ENCODE measurements around the gene WDR6. TPM values are rescaled to one million over a fixed set of nuclear protein-coding genes. Genes with fewer than 3 reads are reported as not detected.

WDR6 gene
- total and polyA plus RNA-seq, 9 of the 15 experiments (the other 6 are each of a cell fraction or from before 2014, with no cell fraction given), result 8.9 to 90.6 (median 44.7) TPM

- H4K20me1 ChIP-seq (replicated peaks; ENCODE audit: control insufficient read depth, insufficient read depth, low read length), result peaks cover 20% of the 10 kb centered on the region; the same call in 1 of the 2 replicates
- H3K27ac ChIP-seq (ENCODE audit: extremely low read depth, low read depth, low read length), result peak within 1 kb of the TSS; percentile 99
- peaks cover 55% of the 10 kb centered on the region for H3K79me2 ChIP-seq (ENCODE audit: control insufficient read depth, insufficient read depth, low read length)
- H3K9me1 ChIP-seq (ENCODE audit: control insufficient read depth, insufficient read depth, low read length), result peaks cover 3% of the 10 kb centered on the region
- H3K4me1 ChIP-seq (replicated peaks in 1 of 2; ENCODE audit: control insufficient read depth in 2 of 2, insufficient read depth in 2 of 2, low read length in 2 of 2), result peaks cover 8 to 51% of the 10 kb centered on the region in 2 experiments; a peak in 4 of 5 replicates
- no peaks in the 10 kb centered on the region for H3K27me3 ChIP-seq (ENCODE audit: control insufficient read depth in 2 of 2, insufficient read depth in 2 of 2, low read length in 2 of 2)
- no peaks in the 10 kb centered on the region for H3K9me3 ChIP-seq (replicated peaks; ENCODE audit: control insufficient read depth, insufficient read depth, low read depth, low read length)
- intact Hi-C loops (cut with micrococcal nuclease), result no loop called here
- ATAC-seq, result peak; percentile 43
- ChIA-PET POLR2A (interaction anchor here (0.6 to 8.4 kb wide), 7 partner anchors 10 to 1264 kb away, joined by 3 to 104 read pairs (median 4); partner anchors contain the start of genes IMPDH2, QRICH1 and WDR6), CTCF (ENCODE audit: low intra/inter-chr PET ratio) (interaction anchor here (0.5 kb wide), 1 partner anchor 430 kb away, joined by 3 read pairs; no protein-coding TSS in a partner anchor)
- H3K4me2 ChIP-seq (ENCODE audit: insufficient read depth, low read length), result peak within 1 kb of the TSS; percentile 92
- peaks cover 42% of the 10 kb centered on the region; the same call in 2 of the 3 replicates for H3K36me3 ChIP-seq (ENCODE audit: control insufficient read depth, insufficient read depth, low read length)
- peak within 1 kb of the TSS; percentile 74 for H3K4me3 ChIP-seq
- H2AFZ ChIP-seq (ENCODE audit: low read depth, low read length), result peak within 1 kb of the TSS; percentile 63
- 1% methylated on average over 51 of the region's 85 CpGs for WGBS (ENCODE audit: insufficient coverage, low coverage, missing lambda C conversion rate)
- in situ Hi-C loops (cut with MboI), result no loop called here
- FAIRE-seq, result peak; percentile 23
- BruUV-seq (replicated peaks), result no TSS peak
- DNase-seq (ENCODE audit: extremely low read depth in 1 of 4, low spot score in 3 of 4), result peak; percentile 60 to 89 (median 72)
- peak within 1 kb of the TSS; percentile 91 to 98 for H3K9ac ChIP-seq (ENCODE audit: insufficient read depth in 1 of 2, low read depth in 2 of 2, low read length in 2 of 2)
- TF ChIP-seq ZBTB7A (IDR thresholded peaks at IDR 0.05; ENCODE audit: borderline replicate concordance, control insufficient read depth, low read depth, low read length) (peak; percentile 61; the same call in 1 of the 2 replicates), KLF16 (IDR thresholded peaks at IDR 0.05) (no peak), CTBP1 (IDR thresholded peaks at IDR 0.05; ENCODE audit: borderline replicate concordance) (peak; percentile 77; the same call in 1 of the 2 replicates), FOSL1 (tag; conservative IDR thresholded peaks at IDR 0.05) (no peak), NR2F6 (CRISPR knock-in tag; IDR thresholded peaks at IDR 0.05) (0 out of 2 replicates have a peak, but pooled peaks have one; percentile 25), U2AF1 (optimal IDR thresholded peaks at IDR 0.05; ENCODE audit: low read depth, low read length) (peak; percentile 71), ZNF699 (CRISPR knock-in tag; IDR thresholded peaks at IDR 0.05; ENCODE audit: insufficient replicate concordance) (no peak), E2F6 (IDR thresholded peaks at IDR 0.05; ENCODE audit: borderline replicate concordance in 1 of 2, extremely low read depth in 1 of 2, insufficient read depth in 1 of 2, insufficient read length in 1 of 2, low read depth in 1 of 2, low read length in 1 of 2, poor library complexity in 1 of 2, severe bottlenecking in 1 of 2) (peak in 1 of 2 experiments; percentile 42), HCFC1 (IDR thresholded peaks at IDR 0.05; ENCODE audit: low read depth, low read length) (peak; percentile 59), TAF1 (IDR thresholded peaks at IDR 0.05; ENCODE audit: control insufficient read depth, extremely low read depth, insufficient read depth, low read length, severe bottlenecking) (peak; percentile 39), FOXM1 (IDR thresholded peaks at IDR 0.05; ENCODE audit: low read depth) (no peak), FOXM1 (CRISPR knock-in tag; IDR thresholded peaks at IDR 0.05; ENCODE audit: low read depth) (0 out of 2 replicates have a peak, but pooled peaks have one; percentile 51), ZBTB12 (CRISPR knock-in tag; IDR thresholded peaks at IDR 0.05) (peak; percentile 75; the same call in 1 of the 2 replicates), IRF2 (CRISPR knock-in tag; IDR thresholded peaks at IDR 0.05) (no peak), SIN3A (IDR thresholded peaks at IDR 0.05; ENCODE audit: borderline replicate concordance in 2 of 2, control insufficient read depth in 1 of 2, low read depth in 2 of 2, low read length in 2 of 2) (peak; percentile 83 to 91; a peak in 2 of 4 replicates), TEAD2 (tag; IDR thresholded peaks at IDR 0.05) (no peak), PHF20 (IDR thresholded peaks at IDR 0.05; ENCODE audit: partially characterized antibody) (peak; percentile 46), GABPB1 (CRISPR knock-in tag; IDR thresholded peaks at IDR 0.05) (peak; percentile 72), HMG20A (CRISPR knock-in tag; conservative IDR thresholded peaks at IDR 0.05) (no peak)
Observed at GRCh38 chr3:49017971-49018706, 10.9 kb downstream of the WDR6 start, which contains the start of gene DALRD3. Gene DALRD3 (minus strand): TSS chr3:49018580. CDS start chr3:49018564, 16 bp downstream.
